ENCODE measurements around the gene PHACTR1. TPM values are rescaled to one million over a fixed set of nuclear protein-coding genes. Genes with fewer than 3 reads are reported as not detected.

The PHACTR1 gene
- total and polyA plus RNA-seq, 2 experiments from 2014 or later: 0.65 to 3.2 TPM

GRCh38 chr6:13178107-13178506, 461.5 kb downstream of the PHACTR1 start:
- H3K9ac ChIP-seq: no peak overlapping the region
- H3K4me1 ChIP-seq (ENCODE audit: insufficient read depth): no peaks in the 10 kb centered on the region
- H4K20me1 ChIP-seq (ENCODE audit: insufficient read depth): no peaks in the 10 kb centered on the region
- no peak overlapping the region for H3K27ac ChIP-seq
- DNase-seq: no peak
- no peaks in the 10 kb centered on the region; the same call in 1 of the 2 replicates for H3K27me3 ChIP-seq (replicated peaks; ENCODE audit: insufficient read depth)
- no peak overlapping the region for H2AFZ ChIP-seq
- H3K79me2 ChIP-seq (ENCODE audit: insufficient read depth): no peaks in the 10 kb centered on the region
- H3K36me3 ChIP-seq (ENCODE audit: low read depth): no peaks in the 10 kb centered on the region
- no peak overlapping the region for H3K4me2 ChIP-seq (ENCODE audit: unreplicated experiment)
- no peak overlapping the region for H3K4me3 ChIP-seq
- no peaks in the 10 kb centered on the region for H3K9me3 ChIP-seq (ENCODE audit: low read depth)
- in situ Hi-C loops (cut with MboI): no loop called here
- TF ChIP-seq EZH2phosphoT487 (IDR thresholded peaks at IDR 0.05; ENCODE audit: insufficient read depth, low read depth) (no peak), EZH2 (IDR thresholded peaks at IDR 0.05; ENCODE audit: insufficient read depth, poor library complexity, severe bottlenecking) (no peak)
- H3K9me2 ChIP-seq (ENCODE audit: insufficient read depth): no peaks in the 10 kb centered on the region
- H3F3A ChIP-seq (ENCODE audit: insufficient read depth): no peaks in the 10 kb centered on the region
- 63 to 75% methylated on average over 4 to 5 of the region's 5 CpGs for WGBS, 2 experiments (ENCODE audit: low coverage in 1 of 2, low lambda C conversion rate in 2 of 2, missing lambda C conversion rate in 2 of 2)

GRCh38 chr6:13180538-13180937, 464.0 kb downstream of the PHACTR1 start:
- Histone ChIP-seq H2AFZ (no peak overlapping the region), H3K4me2 (ENCODE audit: unreplicated experiment) (no peak overlapping the region), H3K27ac (no peak overlapping the region), H3K9me3 (ENCODE audit: low read depth) (no peaks in the 10 kb centered on the region), H3K4me3 (no peak overlapping the region), H4K20me1 (ENCODE audit: insufficient read depth) (no peaks in the 10 kb centered on the region), H3F3A (ENCODE audit: insufficient read depth) (no peaks in the 10 kb centered on the region), H3K27me3 (replicated peaks; ENCODE audit: insufficient read depth) (no peaks in the 10 kb centered on the region), H3K36me3 (ENCODE audit: low read depth) (no peaks in the 10 kb centered on the region), H3K9me2 (ENCODE audit: insufficient read depth) (no peaks in the 10 kb centered on the region), H3K79me2 (ENCODE audit: insufficient read depth) (no peaks in the 10 kb centered on the region), H3K9ac (no peak overlapping the region), H3K4me1 (ENCODE audit: insufficient read depth) (no peaks in the 10 kb centered on the region)
- DNase-seq: no peak
- in situ Hi-C loops (cut with MboI): no loop called here
- TF ChIP-seq EZH2phosphoT487 (IDR thresholded peaks at IDR 0.05; ENCODE audit: insufficient read depth, low read depth) (no peak), EZH2 (IDR thresholded peaks at IDR 0.05; ENCODE audit: insufficient read depth, poor library complexity, severe bottlenecking) (no peak)
- WGBS, 2 experiments (ENCODE audit: low coverage in 1 of 2, low lambda C conversion rate in 2 of 2, missing lambda C conversion rate in 2 of 2): 83 to 84% methylated on average over 7 of the region's 7 CpGs

- Histone ChIP-seq H3F3A (ENCODE audit: insufficient read depth) (no peaks in the 10 kb centered on the region), H3K79me2 (ENCODE audit: insufficient read depth) (no peaks in the 10 kb centered on the region), H2AFZ (no peak overlapping the region), H3K4me1 (ENCODE audit: insufficient read depth) (no peaks in the 10 kb centered on the region), H3K9ac (no peak overlapping the region), H3K9me3 (ENCODE audit: low read depth) (no peaks in the 10 kb centered on the region), H3K4me3 (no peak overlapping the region), H4K20me1 (ENCODE audit: insufficient read depth) (no peaks in the 10 kb centered on the region), H3K4me2 (ENCODE audit: unreplicated experiment) (no peak overlapping the region), H3K9me2 (ENCODE audit: insufficient read depth) (no peaks in the 10 kb centered on the region), H3K27me3 (replicated peaks; ENCODE audit: insufficient read depth) (no peaks in the 10 kb centered on the region), H3K27ac (no peak overlapping the region), H3K36me3 (ENCODE audit: low read depth) (no peaks in the 10 kb centered on the region)
- in situ Hi-C loops (cut with MboI): no loop called here
- WGBS, 2 experiments (ENCODE audit: low coverage in 1 of 2, low lambda C conversion rate in 2 of 2, missing lambda C conversion rate in 2 of 2): 70 to 81% methylated on average over 8 of the region's 8 CpGs
- DNase-seq: no peak
- no peak for TF ChIP-seq EZH2phosphoT487 (IDR thresholded peaks at IDR 0.05; ENCODE audit: insufficient read depth, low read depth)
- no peak for TF ChIP-seq EZH2 (IDR thresholded peaks at IDR 0.05; ENCODE audit: insufficient read depth, poor library complexity, severe bottlenecking)
Measured at GRCh38 chr6:13181393-13181792, 464.8 kb downstream of the PHACTR1 start.

- Histone ChIP-seq H3K27me3 (replicated peaks; ENCODE audit: insufficient read depth) (no peaks in the 10 kb centered on the region; the same call in 1 of the 2 replicates), H3K9ac (no peak overlapping the region), H3F3A (ENCODE audit: insufficient read depth) (no peaks in the 10 kb centered on the region), H3K27ac (no peak overlapping the region), H3K79me2 (ENCODE audit: insufficient read depth) (no peaks in the 10 kb centered on the region), H2AFZ (no peak overlapping the region), H3K4me2 (ENCODE audit: unreplicated experiment) (no peak overlapping the region), H4K20me1 (ENCODE audit: insufficient read depth) (no peaks in the 10 kb centered on the region), H3K9me2 (ENCODE audit: insufficient read depth) (no peaks in the 10 kb centered on the region), H3K4me1 (ENCODE audit: insufficient read depth) (no peaks in the 10 kb centered on the region), H3K4me3 (no peak overlapping the region), H3K9me3 (ENCODE audit: low read depth) (no peaks in the 10 kb centered on the region), H3K36me3 (ENCODE audit: low read depth) (no peaks in the 10 kb centered on the region)
- WGBS, 2 experiments (ENCODE audit: low coverage in 1 of 2, low lambda C conversion rate in 2 of 2, missing lambda C conversion rate in 2 of 2): 70 to 74% methylated on average over 9 of the region's 9 CpGs
- no peak for DNase-seq
- TF ChIP-seq EZH2 (IDR thresholded peaks at IDR 0.05; ENCODE audit: insufficient read depth, poor library complexity, severe bottlenecking) (no peak), EZH2phosphoT487 (IDR thresholded peaks at IDR 0.05; ENCODE audit: insufficient read depth, low read depth) (no peak)
- in situ Hi-C loops (cut with MboI): no loop called here
Measured at GRCh38 chr6:13183415-13184088, 467.0 kb downstream of the PHACTR1 start.

Data from GM23248 (cell line).